Activated naive CD4-positive, alpha-beta T cell treated with anti-CD3 and anti-CD28 coated beads, Interleukin-2, amount 10 ng/mL, durations not matched to agents 7 days and 5 days (primary cell): ENCODE results near the gene CNOT11.
"Not testable (repeated sequence)": the region's sequence is repeated elsewhere in the genome, so short reads cannot be mapped to it uniquely, and the experiment has no call there.

ENCODE experiments used
- CTCF ChIA-PET: fragments of 350-600 bp; sonication (Branson Sonifier 250); formaldehyde crosslinking; loops from one replicate; lab custom pipeline; 2021; ENCODE audit warnings: antibody characterized with exemption; lab: Charles Lee
- DNase-seq: peaks from one replicate; pipeline ENCODE4 v3.0.0-alpha.2; 2020
- H3K27ac Mint-ChIP-seq: one replicate; pipeline ENCODE4 v1.8.0; 2021; ENCODE audit warnings: mild to moderate bottlenecking, moderate library complexity, mixed read lengths
- H3K27me3 Mint-ChIP-seq: one replicate; pipeline ENCODE4 v1.8.0; 2021; ENCODE audit warnings: mild to moderate bottlenecking, mixed read lengths
- H3K36me3 Mint-ChIP-seq: one replicate; pipeline ENCODE4 v1.8.0; 2021; ENCODE audit warnings: mixed read lengths
- H3K4me1 Mint-ChIP-seq: one replicate; pipeline ENCODE4 v1.8.0; 2021; ENCODE audit warnings: mixed read lengths
- H3K4me3 Mint-ChIP-seq: one replicate; pipeline ENCODE4 v1.8.0; 2021; ENCODE audit warnings: mild to moderate bottlenecking, moderate library complexity, mixed read lengths
- H3K9me3 Mint-ChIP-seq: one replicate; pipeline ENCODE4 v1.8.0; 2021; ENCODE audit warnings: mixed read lengths

The CNOT11 gene

GRCh38 chr2:101316568-101316967 is 63.9 kb downstream of the CNOT11 start:
- DNase-seq, CTCF ChIA-PET, H3K4me3 Mint-ChIP-seq, H3K9me3 Mint-ChIP-seq, H3K27ac Mint-ChIP-seq: not testable (repeated sequence)
- peaks cover 43% of the 10 kb centered on the region for H3K4me1 Mint-ChIP-seq
- peaks cover 35% of the 10 kb centered on the region for H3K36me3 Mint-ChIP-seq
- H3K27me3 Mint-ChIP-seq, result peaks cover 27% of the 10 kb centered on the region
